Measurements from ENCODE around the gene PTGIS.

DNA sequence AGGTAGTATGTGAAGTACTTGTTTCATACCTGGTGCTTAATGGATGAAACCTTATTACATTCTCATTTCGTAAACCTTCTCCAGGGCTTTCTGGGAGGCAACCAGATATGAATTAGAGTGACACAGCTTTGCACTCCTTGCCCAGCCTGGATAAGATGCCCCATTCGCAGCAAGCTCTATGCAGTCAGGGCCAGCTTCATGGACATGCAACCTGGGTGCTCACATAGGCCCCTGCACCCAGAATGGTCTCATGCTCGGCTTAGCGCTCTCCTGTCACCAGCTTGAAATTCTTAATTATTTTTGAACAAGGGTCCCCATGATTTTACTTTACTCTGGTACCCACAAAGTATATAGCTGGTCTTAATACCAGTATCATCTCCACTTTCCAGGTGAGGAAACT is 11.3 kb upstream of the PTGIS start:
- no peak for TF ChIP-seq POLR2A (IDR thresholded peaks at IDR 0.05)
- TF ChIP-seq, protein P1, sequence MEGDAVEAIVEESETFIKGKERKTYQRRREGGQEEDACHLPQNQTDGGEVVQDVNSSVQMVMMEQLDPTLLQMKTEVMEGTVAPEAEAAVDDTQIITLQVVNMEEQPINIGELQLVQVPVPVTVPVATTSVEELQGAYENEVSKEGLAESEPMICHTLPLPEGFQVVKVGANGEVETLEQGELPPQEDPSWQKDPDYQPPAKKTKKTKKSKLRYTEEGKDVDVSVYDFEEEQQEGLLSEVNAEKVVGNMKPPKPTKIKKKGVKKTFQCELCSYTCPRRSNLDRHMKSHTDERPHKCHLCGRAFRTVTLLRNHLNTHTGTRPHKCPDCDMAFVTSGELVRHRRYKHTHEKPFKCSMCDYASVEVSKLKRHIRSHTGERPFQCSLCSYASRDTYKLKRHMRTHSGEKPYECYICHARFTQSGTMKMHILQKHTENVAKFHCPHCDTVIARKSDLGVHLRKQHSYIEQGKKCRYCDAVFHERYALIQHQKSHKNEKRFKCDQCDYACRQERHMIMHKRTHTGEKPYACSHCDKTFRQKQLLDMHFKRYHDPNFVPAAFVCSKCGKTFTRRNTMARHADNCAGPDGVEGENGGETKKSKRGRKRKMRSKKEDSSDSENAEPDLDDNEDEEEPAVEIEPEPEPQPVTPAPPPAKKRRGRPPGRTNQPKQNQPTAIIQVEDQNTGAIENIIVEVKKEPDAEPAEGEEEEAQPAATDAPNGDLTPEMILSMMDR (IDR thresholded peaks at IDR 0.05) = no peak

Measured in prostate gland (tissue), 2 donors.